ENCODE data around the gene IL22RA1.

DNA sequence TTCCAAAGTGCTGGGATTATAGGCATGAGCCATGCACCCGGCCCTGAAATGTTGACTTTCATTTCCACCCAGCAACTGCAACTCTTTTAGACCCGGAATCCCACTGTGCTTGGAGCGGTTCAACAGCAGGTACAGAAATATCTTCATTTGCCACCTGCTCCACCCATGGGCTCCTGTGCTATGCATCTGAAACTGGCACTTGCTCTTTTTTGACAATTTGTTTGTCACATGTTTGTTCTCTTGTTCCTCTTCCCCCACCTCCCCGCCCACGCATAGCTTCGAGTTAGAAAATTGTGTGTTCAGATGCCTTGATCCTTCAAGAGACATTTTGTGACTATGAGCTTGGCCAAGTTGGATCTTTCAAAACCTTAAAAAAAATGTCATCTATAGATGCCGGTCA lies 46.6 kb upstream of the IL22RA1 start:
- no peak for TF ChIP-seq MYBL2 (CRISPR knock-in tag; IDR thresholded peaks at IDR 0.05)
- TF ChIP-seq SP1 (CRISPR knock-in tag; conservative IDR thresholded peaks at IDR 0.05), result no peak
- TF ChIP-seq TCF7 (CRISPR knock-in tag; IDR thresholded peaks at IDR 0.05; ENCODE audit: low read depth), result no peak
- TF ChIP-seq TEAD4 (CRISPR knock-in tag; IDR thresholded peaks at IDR 0.05), result no peak
- TF ChIP-seq NR1H2 (CRISPR knock-in tag; IDR thresholded peaks at IDR 0.05), result no peak
- no peak for TF ChIP-seq CREB1 (CRISPR knock-in tag; IDR thresholded peaks at IDR 0.05)
- TF ChIP-seq JUN (CRISPR knock-in tag; IDR thresholded peaks at IDR 0.05), result no peak
- no peak for TF ChIP-seq ZNF317 (CRISPR knock-in tag; IDR thresholded peaks at IDR 0.05; ENCODE audit: borderline replicate concordance, low read depth)
